ENCODE results near the gene RIPPLY2.

Gene RIPPLY2

GRCh38 chr6:83905648-83906047 lies 52.5 kb downstream of the RIPPLY2 start:
- no peak for DNase-seq (ENCODE audit: low read depth)

Measured in stimulated activated CD8-positive, alpha-beta memory T cell treated with anti-CD3 and anti-CD28 coated beads, Interleukin-12 subunit alpha, Interleukin-12 subunit beta, amount 100 ng/mL, for 4 hours (primary cell).